NCI-H128 (cell line): ENCODE results near the gene ANKRD6.

Experiments
- DNase-seq: peaks from one replicate; lab custom pipeline; 2025; ENCODE audit not compliant: unreplicated experiment; lab: John Stamatoyannopoulos, UW

ANKRD6 gene

GRCh38 chr6:89555806-89556205 lies 122.9 kb downstream of the ANKRD6 start:
- no peak for DNase-seq

- no peak for DNase-seq
Measured at GRCh38 chr6:89559487-89559886, 126.5 kb downstream of the ANKRD6 start.

- no peak for DNase-seq
Measured at GRCh38 chr6:89562093-89562973, 129.4 kb downstream of the ANKRD6 start.

DNA sequence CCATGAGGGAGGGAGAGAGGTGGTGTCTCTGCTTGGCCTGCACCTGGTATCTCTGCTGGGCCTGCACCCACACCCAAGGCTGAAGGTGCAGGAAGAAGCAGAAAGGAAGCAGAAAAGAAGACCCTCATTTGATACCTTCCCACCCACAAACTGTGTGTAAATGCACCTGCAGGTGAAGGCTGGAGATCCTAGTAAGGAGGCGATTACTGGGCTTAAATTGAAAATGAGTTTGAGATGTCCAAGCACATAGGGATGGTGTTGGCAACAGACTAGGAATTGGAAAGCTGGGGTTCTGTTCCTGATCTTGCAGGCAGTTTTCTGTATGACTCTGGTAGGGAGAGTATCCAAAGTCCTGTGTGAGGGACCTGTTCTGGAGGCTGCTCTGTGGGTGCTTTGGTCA lies 130.9 kb downstream of the ANKRD6 start:
- no peak for DNase-seq

GRCh38 chr6:89564752-89565427 lies 131.9 kb downstream of the ANKRD6 start:
- DNase-seq: no peak

DNA sequence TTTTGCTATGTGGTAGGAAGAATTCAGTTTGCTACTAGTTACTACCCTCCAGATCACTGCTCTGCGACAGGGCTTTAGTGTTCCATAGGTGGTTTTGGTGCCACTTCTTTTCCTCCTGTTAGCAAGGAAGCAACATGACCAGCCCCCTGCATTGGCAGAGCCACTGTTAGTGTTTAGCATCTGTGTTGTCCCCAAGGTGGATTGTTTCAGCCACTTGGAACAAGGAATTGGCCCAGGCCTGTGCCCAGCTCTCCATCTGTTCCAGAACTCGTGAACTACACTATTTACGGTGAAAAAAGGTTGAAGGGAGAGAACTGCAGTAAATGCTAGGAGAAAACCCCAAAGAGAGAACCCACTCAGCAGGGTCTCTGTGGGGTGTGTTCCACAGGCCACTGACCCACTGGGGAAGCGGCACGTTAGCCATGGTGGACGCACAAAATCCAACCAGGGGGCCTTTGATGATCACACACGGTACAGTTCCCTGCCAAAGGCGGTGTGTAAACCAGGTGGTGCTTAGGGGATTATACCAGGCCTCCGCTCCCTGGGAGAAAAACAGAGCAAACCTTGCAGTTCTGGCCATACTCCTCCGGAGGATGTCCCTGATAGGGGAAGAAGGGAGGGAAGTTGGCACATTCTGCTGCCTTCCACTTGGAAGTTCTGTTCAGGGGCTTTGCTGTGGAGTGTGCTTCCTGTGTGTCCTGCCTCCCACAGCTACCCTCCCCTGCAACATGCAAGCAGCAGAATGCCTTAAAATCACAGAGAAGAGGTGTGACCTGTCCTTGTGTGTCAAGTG lies 133.3 kb downstream of the ANKRD6 start:
- DNase-seq: no peak

DNA sequence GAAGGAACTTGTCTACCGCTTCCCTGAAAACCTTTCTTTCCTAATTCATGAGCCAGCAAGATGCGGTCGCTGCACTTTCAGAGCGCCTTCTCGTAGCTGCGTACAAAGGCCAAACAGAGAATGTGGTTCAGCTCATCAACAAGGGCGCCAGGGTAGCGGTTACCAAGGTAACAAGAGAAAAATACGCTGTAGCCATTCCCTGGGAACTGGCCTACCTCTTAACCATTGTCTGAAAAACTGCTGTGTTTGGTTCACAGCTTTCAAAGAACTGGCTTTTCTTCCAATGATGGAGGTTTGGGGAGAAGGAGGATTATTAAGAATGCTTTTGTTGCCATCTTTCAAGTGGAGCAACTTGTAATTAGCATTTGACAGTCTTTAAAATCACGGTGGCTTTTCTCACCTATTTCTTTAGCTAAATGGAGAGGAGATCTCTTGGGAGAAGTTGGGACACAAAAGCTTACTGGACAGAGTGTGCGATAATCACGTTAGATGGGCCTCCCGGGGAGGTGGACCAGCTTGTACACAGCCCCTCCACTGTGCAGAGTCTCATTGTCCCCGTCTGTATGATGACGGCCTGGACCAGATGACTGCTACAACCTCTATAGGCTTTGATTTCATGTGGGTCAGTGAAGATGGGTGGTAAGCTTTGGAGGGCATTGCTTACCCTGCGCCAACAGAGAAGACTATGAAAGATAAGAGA lies 134.1 kb downstream of the ANKRD6 start:
- no peak for DNase-seq

GRCh38 chr6:89567630-89568390 lies 134.9 kb downstream of the ANKRD6 start:
- DNase-seq: no peak

GRCh38 chr6:89574910-89575561 lies 142.1 kb downstream of the ANKRD6 start:
- DNase-seq: no peak

- DNase-seq: no peak
Measured at GRCh38 chr6:89575562-89575960, 142.6 kb downstream of the ANKRD6 start.

GRCh38 chr6:89580997-89581666 lies 148.2 kb downstream of the ANKRD6 start:
- no peak for DNase-seq

- peak; percentile 44 for DNase-seq
Measured at GRCh38 chr6:89581689-89582088, 148.7 kb downstream of the ANKRD6 start.

GRCh38 chr6:89582669-89583325 lies 149.8 kb downstream of the ANKRD6 start:
- DNase-seq: no peak

- DNase-seq: no peak
Measured at GRCh38 chr6:89583559-89583958, 150.6 kb downstream of the ANKRD6 start.

GRCh38 chr6:89584539-89584938 lies 151.6 kb downstream of the ANKRD6 start:
- DNase-seq: no peak

DNA sequence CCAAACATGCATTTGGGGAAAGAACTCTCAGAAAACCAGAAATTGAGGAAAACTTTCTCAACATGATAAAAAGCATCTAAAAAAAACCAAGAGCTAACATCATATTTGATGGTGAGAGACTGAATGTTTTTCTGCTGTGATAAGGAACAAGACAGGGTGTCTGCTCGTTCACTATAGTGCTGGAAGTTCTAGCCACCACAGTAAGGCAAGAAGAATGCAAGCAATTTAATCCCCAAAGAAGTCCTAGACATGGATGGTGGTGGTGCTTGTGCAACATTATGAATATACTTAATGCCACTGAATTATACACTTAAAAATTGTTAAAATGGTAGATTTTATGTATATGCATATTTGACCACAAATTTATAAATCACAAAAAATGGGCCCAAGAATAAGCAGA lies 152.2 kb downstream of the ANKRD6 start:
- DNase-seq: no peak

- DNase-seq: no peak
Measured at GRCh38 chr6:89589297-89590025, 156.5 kb downstream of the ANKRD6 start.

DNA sequence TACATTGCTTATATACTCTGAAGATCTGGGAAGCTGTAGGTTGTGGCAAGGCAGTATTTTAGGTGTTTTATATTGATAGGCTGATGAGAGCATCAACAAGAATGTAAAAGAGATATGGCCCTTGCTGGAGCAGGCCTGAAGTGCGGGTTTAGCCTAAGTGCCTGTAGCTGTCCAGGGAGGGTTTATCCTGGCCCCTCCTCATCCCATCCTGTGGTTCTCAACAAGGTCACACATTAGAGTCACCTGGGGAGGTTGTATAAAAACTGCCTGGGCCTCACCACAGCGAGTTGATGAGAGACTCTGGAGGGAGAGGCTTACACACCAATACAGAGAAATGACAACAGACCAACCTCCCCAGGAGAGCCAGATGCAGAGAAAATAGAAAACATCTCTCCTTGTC lies 157.2 kb downstream of the ANKRD6 start:
- no peak for DNase-seq
